Vagina (tissue), 2 donors: Measurements from ENCODE around the gene CAV1. TPM values are rescaled to one million over a fixed set of nuclear protein-coding genes. Genes with fewer than 3 reads are reported as not detected.
A peak's percentile ranks its signal among the peaks of the same experiment; 100 is the strongest.
"Not testable (repeated sequence)": the region's sequence is repeated elsewhere in the genome, so short reads cannot be mapped to it uniquely, and the experiment has no call there.

Source experiments
- DNase-seq, 2 donors: peaks; one replicate each; pipeline ENCODE4 v3.0.0-alpha.2; 2017; ENCODE audit errors: extremely low spot score in 2 of 2
- H3K27ac ChIP-seq: fragments of 200-600 bp; sonication (generic); one replicate; pipeline ENCODE4 v1.5.1; 2019
- H3K27me3 ChIP-seq: fragments of 200-600 bp; sonication (generic); one replicate; pipeline ENCODE4 v1.5.1; 2019
- H3K36me3 ChIP-seq, 2 donors: fragments of 200-600 bp; sonication (generic); one replicate each; pipeline ENCODE4 v1.5.1; 2017 to 2019
- H3K4me1 ChIP-seq: fragments of 200-600 bp; sonication (generic); one replicate; pipeline ENCODE4 v1.5.1; 2019
- H3K4me3 ChIP-seq, 2 donors: fragments of 200-600 bp; sonication (generic); 1 replicate in 1 of 2; 2 replicates in 1 of 2; pipeline ENCODE4 v1.5.1; 2016 to 2019
- H3K9me3 ChIP-seq: fragments of 200-600 bp; sonication (generic); one replicate; pipeline ENCODE4 v1.5.1; 2019
- CTCF ChIP-seq, 3 experiments: fragments of 450-650 bp in 2 of 3; fragments of 200-600 bp in 1 of 3; sonication (generic) in 1 of 3; IDR thresholded peaks; one replicate each; pipeline ENCODE4 v1.5.1; 2017 to 2019; ENCODE audit warnings: antibody characterized with exemption in 3 of 3, mild to moderate bottlenecking in 2 of 3, moderate library complexity in 2 of 3
- POLR2A ChIP-seq, 2 donors: fragments of 450-650 bp; IDR thresholded peaks; one replicate each; pipeline ENCODE4 v1.6.1; 2017; ENCODE audit warnings: antibody characterized with exemption in 2 of 2, mild to moderate bottlenecking in 2 of 2, moderate library complexity in 2 of 2
- POLR2AphosphoS5 ChIP-seq, 2 donors: sonication (generic); formaldehyde crosslinking; IDR thresholded peaks; one replicate each; pipeline ENCODE4 v1.9.0; 2017; ENCODE audit warnings: antibody characterized with exemption in 2 of 2, mild to moderate bottlenecking in 2 of 2, low read depth in 1 of 2; ENCODE audit not compliant: insufficient read depth in 1 of 2
- intact Hi-C: fragments of 100-400 bp; cut with DNase I; formaldehyde crosslinking; loops from one replicate; pipeline ENCODE4 v1.15.1; 2023
- total RNA-seq: library from RNA; depleted of rRNA; stranded (reverse); fragments of >200 nt; gene quantifications from one replicate; pipeline ENCODE4 v1.2.3, GENCODE V29; 2016

Gene CAV1
- total RNA-seq, 1 donor from 2014 or later, result 162 TPM

GRCh38 chr7:116585967-116586366 lies 61.1 kb downstream of the CAV1 start:
- H3K9me3 ChIP-seq, result no peaks in the 10 kb centered on the region
- no peak overlapping the region for H3K27ac ChIP-seq
- TF ChIP-seq POLR2A (IDR thresholded peaks at IDR 0.05) (no peak), POLR2AphosphoS5 (IDR thresholded peaks at IDR 0.05; ENCODE audit: insufficient read depth in 1 of 2, low read depth in 1 of 2) (no peak), CTCF (IDR thresholded peaks at IDR 0.05) (no peak)
- H3K27me3 ChIP-seq, result no peaks in the 10 kb centered on the region
- intact Hi-C loops, result loop anchor here (5.0 kb wide), 1 partner anchor 324 kb away; no protein-coding TSS in a partner anchor
- no peaks in the 10 kb centered on the region for H3K36me3 ChIP-seq
- H3K4me1 ChIP-seq, result peaks cover 33% of the 10 kb centered on the region
- no peak for DNase-seq
- H3K4me3 ChIP-seq, result no peak overlapping the region

GRCh38 chr7:116587200-116587599 lies 62.4 kb downstream of the CAV1 start:
- H3K4me3 ChIP-seq, H3K9me3 ChIP-seq, H3K27me3 ChIP-seq, DNase-seq, H3K36me3 ChIP-seq, H3K27ac ChIP-seq: not testable (repeated sequence)
- H3K4me1 ChIP-seq, result peaks cover 28% of the 10 kb centered on the region
- intact Hi-C loops, result loop anchor here (5.0 kb wide), 1 partner anchor 325 kb away; no protein-coding TSS in a partner anchor

GRCh38 chr7:116588225-116588624 lies 63.4 kb downstream of the CAV1 start:
- Histone ChIP-seq H3K4me1 (peaks cover 34% of the 10 kb centered on the region), H3K4me3 (no peak overlapping the region), H3K27ac (peak overlapping the region; percentile 8), H3K27me3 (no peaks in the 10 kb centered on the region), H3K36me3 (no peaks in the 10 kb centered on the region), H3K9me3 (no peaks in the 10 kb centered on the region)
- intact Hi-C loops, result loop anchor here (5.0 kb wide), 1 partner anchor 326 kb away; no protein-coding TSS in a partner anchor
- no peak for DNase-seq
- TF ChIP-seq POLR2A (IDR thresholded peaks at IDR 0.05) (no peak), CTCF (IDR thresholded peaks at IDR 0.05) (no peak), POLR2AphosphoS5 (IDR thresholded peaks at IDR 0.05; ENCODE audit: insufficient read depth in 1 of 2, low read depth in 1 of 2) (no peak)

- no peak for DNase-seq
- peak overlapping the region; percentile 8 for H3K27ac ChIP-seq
Measured at GRCh38 chr7:116588641-116589594, 64.1 kb downstream of the CAV1 start.

More at GRCh38 chr7:116588641-116589594, 64.1 kb downstream of the CAV1 start:
- no peaks in the 10 kb centered on the region for H3K27me3 ChIP-seq
- no peak overlapping the region for H3K4me3 ChIP-seq
- intact Hi-C loops, result loop anchor here (5.0 kb wide), 1 partner anchor 327 kb away; no protein-coding TSS in a partner anchor
- TF ChIP-seq CTCF (IDR thresholded peaks at IDR 0.05), result peak; percentile 43 to 79 (median 66)
- peak in 1 of 2 donors; percentile 23 for TF ChIP-seq POLR2AphosphoS5 (IDR thresholded peaks at IDR 0.05; ENCODE audit: insufficient read depth in 1 of 2, low read depth in 1 of 2)
- TF ChIP-seq POLR2A (IDR thresholded peaks at IDR 0.05), result no peak
- no peaks in the 10 kb centered on the region for H3K36me3 ChIP-seq
- H3K9me3 ChIP-seq, result no peaks in the 10 kb centered on the region
- H3K4me1 ChIP-seq, result peaks cover 29% of the 10 kb centered on the region
